ENCODE results near the gene RGS6.

Gene RGS6

DNA sequence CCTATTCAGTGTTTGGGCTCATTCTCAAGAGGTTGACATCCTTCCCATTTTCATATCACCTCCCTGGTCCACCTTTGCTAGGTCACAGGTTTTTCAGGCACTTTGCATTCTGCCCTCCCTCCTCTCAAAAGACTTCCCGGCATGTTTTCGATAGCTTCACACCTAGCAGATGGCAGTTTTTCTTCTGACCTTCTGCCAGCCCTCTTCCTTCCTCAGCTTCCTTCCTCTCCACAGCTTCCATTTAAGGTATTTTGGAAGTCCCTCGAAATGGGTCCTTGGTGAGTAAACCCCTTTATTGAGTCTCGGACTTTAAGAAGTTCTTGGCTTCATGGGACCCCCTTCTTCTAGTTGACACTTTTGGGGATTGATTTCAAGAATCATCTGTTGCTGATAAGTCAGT, 358.0 kb downstream of the RGS6 start:
- no peak for DNase-seq (ENCODE audit: low spot score)
- in situ Hi-C loops (cut with MboI; ENCODE audit: low pct_unique_long_range_greater_than_20kb, low sequenced_read_pairs, unreplicated experiment) = no loop called here
- TF ChIP-seq, protein P1, sequence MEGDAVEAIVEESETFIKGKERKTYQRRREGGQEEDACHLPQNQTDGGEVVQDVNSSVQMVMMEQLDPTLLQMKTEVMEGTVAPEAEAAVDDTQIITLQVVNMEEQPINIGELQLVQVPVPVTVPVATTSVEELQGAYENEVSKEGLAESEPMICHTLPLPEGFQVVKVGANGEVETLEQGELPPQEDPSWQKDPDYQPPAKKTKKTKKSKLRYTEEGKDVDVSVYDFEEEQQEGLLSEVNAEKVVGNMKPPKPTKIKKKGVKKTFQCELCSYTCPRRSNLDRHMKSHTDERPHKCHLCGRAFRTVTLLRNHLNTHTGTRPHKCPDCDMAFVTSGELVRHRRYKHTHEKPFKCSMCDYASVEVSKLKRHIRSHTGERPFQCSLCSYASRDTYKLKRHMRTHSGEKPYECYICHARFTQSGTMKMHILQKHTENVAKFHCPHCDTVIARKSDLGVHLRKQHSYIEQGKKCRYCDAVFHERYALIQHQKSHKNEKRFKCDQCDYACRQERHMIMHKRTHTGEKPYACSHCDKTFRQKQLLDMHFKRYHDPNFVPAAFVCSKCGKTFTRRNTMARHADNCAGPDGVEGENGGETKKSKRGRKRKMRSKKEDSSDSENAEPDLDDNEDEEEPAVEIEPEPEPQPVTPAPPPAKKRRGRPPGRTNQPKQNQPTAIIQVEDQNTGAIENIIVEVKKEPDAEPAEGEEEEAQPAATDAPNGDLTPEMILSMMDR (IDR thresholded peaks at IDR 0.05; ENCODE audit: extremely low read depth, insufficient read depth, missing control alignments) = no peak

DNA sequence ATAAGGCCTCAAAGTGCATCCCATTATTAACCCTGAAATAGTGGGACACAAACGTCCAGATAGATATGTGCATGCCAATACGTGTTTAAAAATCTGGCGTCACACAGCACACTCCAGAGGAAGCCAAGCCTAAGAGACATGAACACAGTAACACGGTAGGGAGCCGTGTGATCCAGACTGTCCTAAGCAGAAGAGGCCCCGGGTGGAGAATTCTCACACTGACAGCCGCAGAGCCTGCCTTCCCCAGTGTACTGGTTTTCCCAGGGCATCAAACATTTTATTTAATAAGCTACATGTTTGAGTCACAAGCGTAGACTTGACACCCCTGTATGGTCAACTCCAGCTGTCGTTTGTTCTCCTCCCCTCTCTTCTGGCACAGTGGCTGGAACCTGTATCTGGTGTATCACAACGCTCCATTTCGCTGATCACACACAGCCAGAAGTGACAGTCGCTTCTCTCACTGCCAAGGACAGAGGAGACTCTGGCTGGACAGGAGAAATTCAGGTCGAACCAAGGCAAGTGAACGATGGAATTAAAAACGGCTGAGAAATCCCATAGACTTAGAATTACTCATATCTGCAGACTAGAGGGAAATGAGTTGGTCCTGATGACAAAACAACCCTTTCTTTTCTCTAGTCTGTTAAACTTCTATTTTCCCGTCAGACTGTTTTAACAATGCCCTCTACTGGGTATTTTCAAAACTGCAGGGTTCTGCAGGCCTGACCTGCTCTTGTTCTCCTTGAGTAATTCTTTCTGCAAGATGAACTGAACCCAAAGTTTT, 359.9 kb downstream of the RGS6 start:
- peak; percentile 62 for DNase-seq (ENCODE audit: low spot score)
- in situ Hi-C loops (cut with MboI; ENCODE audit: low pct_unique_long_range_greater_than_20kb, low sequenced_read_pairs, unreplicated experiment) = no loop called here
- TF ChIP-seq, protein P1 (IDR thresholded peaks at IDR 0.05; ENCODE audit: extremely low read depth, insufficient read depth, missing control alignments) = peak; percentile 60

DNA sequence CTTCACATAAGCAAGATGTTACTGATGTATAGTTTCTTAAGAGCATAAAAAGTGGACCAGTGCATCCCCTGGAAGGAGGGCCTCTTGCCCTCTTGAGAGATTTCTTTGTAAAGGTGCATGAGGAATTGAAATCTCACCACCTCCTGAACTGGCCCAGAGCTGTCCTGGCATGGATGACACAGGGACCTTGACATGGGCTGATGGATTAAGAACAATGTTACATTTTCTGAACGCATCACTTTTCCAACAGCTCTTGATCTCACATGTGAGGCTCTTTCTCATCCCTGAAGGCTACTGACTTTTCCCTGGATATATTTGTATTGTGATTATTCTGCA, 360.4 kb downstream of the RGS6 start:
- no peak for DNase-seq (ENCODE audit: low spot score)
- in situ Hi-C loops (cut with MboI; ENCODE audit: low pct_unique_long_range_greater_than_20kb, low sequenced_read_pairs, unreplicated experiment) = no loop called here
- TF ChIP-seq, protein P1 (IDR thresholded peaks at IDR 0.05; ENCODE audit: extremely low read depth, insufficient read depth, missing control alignments) = no peak

DNA sequence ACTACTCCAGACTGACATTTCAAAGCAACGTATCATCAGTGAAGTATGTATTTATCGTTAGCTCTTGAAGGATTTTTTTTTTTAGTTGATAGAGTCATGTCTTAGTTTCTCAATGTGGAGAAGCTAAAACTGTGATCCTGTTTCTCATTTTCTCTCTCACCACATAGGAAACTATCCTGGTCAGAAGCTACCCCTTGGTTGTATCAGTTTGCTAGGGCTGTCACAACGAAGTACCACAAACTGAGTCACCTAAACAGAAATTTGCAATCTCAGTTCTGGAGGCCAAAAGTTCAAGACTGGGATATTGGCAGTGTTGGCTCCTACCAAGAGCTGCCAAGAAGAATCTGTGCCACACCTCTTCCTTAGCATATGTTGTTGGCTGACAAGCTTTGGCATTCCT, 369.1 kb downstream of the RGS6 start:
- TF ChIP-seq, protein P1 (IDR thresholded peaks at IDR 0.05; ENCODE audit: extremely low read depth, insufficient read depth, missing control alignments) = no peak
- DNase-seq (ENCODE audit: low spot score) = no peak
- in situ Hi-C loops (cut with MboI; ENCODE audit: low pct_unique_long_range_greater_than_20kb, low sequenced_read_pairs, unreplicated experiment) = no loop called here

DNA sequence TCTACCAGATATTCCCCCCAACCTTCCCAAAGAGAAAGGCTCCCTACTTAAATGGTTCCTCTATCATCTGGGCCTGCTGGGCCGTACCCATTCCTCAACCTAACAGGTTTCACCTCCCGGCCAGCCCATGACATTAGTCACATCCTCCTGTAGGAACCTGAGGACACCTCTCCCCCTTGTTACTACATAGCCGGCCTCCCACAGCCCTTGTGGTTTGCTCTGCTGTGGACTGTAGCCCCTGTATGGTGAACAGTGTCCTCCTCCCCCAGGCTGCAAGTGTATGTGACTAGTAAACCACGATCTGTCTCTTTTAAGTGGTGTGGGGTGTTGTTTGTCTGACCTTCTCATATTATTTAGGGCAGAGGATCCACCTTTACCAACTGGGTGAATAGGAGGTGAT, 371.7 kb downstream of the RGS6 start:
- DNase-seq (ENCODE audit: low spot score) = no peak
- TF ChIP-seq, protein P1 (IDR thresholded peaks at IDR 0.05; ENCODE audit: extremely low read depth, insufficient read depth, missing control alignments) = no peak
- in situ Hi-C loops (cut with MboI; ENCODE audit: low pct_unique_long_range_greater_than_20kb, low sequenced_read_pairs, unreplicated experiment) = no loop called here

DNA sequence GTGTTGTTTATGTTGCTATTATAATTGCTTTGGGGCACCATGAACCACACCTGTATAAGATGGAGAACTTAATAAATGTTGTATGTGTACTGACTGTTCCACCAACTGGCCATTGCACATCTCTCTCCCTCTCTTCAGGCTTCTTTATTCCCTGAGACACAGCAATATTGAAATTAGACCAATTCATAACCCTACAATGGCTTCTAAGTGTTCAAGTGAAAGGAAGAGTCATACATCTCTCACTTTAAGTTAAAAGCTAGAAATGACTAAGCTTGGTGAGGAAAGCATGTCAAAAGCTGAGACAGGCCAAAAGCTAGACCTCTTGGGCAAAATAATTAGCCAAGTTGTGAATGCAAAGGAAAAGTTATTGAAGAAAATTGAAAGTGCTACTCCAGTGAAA, 373.3 kb downstream of the RGS6 start:
- TF ChIP-seq, protein P1 (IDR thresholded peaks at IDR 0.05; ENCODE audit: extremely low read depth, insufficient read depth, missing control alignments) = no peak
- DNase-seq (ENCODE audit: low spot score) = no peak
- in situ Hi-C loops (cut with MboI; ENCODE audit: low pct_unique_long_range_greater_than_20kb, low sequenced_read_pairs, unreplicated experiment) = no loop called here

All from GM13977 (cell line).